HG02759 (cell line): ENCODE data around the gene CD34.
"Not testable (repeated sequence)": the region's sequence is repeated elsewhere in the genome, so short reads cannot be mapped to it uniquely, and the experiment has no call there.

Experiments used
- ATAC-seq: cut with Tn5 transposase; IDR thresholded peaks from one replicate; pipeline ENCODE4 v1.9.1; 2021; ENCODE audit warnings: mild to moderate bottlenecking, moderate library complexity; ENCODE audit not compliant: unreplicated experiment

CD34 gene

DNA sequence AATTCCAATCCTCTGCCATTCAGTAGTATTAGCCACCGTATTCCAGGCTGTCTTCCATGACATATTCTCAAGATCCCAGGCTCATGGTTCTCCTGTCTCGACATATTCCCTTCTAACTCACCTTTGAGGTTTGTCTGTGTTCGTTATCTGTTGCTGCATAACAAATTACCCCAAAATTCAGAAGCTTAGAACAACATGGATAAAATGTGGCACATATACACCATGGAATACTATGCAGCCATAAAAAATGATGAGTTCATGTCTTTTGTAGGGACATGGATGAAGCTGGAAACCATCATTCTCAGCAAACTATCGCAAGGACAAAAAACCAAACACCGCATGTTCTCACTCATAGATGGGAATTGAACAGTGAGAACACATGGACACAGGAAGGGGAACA is 33.0 kb downstream of the CD34 start:
- ATAC-seq, result not testable (repeated sequence)

DNA sequence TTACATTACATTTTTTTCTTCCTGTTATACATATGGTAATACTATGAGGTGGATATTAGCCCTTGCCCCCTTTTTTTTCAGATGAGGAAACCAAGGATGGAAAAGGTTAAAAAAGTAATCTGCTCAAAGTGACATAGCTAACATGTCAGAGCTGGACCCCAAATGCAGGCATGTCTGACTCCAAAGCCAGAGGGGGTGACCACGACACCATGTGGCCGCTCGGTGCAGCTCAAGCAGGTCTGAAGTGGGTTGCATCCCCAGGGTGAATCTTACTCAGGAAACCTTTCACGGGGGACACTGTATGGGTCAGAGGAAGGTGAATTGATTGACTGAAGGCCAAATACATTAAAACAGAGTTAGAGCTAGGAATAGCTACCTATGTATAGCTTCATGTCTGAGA is 34.8 kb downstream of the CD34 start:
- no peak for ATAC-seq

DNA sequence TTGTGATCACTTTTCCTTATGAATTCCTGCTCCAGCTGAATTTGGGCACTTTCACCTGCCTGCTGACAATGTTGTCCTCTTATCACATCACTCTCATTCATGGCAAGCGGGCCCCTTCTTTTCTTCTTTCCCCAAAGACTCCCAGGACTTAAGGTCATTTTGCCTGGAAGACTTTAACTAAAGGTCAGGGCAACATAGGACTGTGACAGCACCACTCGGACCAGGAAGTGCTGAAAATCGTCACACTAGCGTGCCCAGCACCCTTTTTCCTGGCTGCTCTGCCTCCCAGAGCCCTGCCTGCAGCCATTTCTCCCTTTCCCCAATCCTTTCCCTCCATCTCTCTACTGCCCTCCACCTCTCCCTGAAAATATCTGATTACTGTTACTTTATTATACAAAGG is 35.4 kb downstream of the CD34 start:
- no peak for ATAC-seq

DNA sequence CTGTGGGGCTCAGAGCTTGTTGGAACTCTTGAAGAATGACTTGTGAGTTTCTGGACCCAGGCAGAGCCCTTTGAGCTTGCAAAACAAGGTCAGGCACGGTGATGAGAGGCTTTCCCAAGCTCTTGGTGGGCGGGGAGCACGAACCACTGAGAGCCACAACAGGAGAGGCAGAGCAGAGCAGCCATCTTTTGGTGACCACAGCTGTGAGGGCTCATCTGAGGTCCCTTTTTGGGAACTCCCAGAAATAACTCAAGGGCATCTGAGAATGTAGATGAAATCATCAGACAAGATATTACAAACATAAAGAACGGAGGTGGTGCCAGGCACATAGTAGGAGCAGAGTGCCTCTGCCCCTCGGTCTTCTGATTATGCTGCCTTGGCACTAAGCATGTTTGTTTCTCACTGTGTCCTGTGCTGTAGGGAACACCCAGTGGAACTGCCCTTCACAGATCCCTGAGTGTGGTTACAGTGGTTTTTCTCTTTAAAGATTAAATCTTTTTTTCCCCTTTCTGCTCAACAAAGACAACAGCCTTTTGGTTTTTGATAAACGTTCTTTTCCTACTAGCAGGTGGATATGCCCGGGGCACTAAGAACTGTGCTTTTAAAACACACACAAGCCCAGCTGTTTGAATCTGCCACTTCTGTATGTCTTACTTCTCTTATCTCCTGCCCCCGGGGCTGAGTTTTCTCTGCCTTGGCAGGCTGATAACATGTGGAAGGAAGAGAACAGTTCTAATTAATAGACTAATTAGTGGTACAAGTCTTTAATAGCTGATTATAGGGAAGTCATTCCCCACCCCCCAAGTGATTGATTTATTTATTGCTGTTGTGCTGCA is 37.7 kb downstream of the CD34 start:
- no peak for ATAC-seq

DNA sequence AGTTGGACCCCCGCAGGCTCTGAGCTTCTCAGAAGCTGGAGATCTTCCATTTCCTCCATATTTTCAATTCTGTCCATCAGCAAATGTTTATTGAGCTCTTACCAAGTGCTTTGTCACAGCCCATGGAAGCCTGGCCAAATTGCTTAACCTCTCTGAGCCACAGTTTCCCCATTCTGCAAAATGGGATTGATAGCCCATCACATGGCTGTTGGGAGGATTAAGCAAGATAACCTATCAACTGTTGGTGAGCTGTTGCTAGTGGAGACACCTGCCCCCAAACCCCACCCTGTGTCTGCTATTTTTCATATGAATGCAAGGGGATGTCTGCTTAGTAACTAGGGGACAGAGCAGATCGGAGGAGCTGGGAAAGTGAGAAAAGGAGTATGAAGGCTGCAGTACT is 38.3 kb downstream of the CD34 start:
- ATAC-seq, result no peak

DNA sequence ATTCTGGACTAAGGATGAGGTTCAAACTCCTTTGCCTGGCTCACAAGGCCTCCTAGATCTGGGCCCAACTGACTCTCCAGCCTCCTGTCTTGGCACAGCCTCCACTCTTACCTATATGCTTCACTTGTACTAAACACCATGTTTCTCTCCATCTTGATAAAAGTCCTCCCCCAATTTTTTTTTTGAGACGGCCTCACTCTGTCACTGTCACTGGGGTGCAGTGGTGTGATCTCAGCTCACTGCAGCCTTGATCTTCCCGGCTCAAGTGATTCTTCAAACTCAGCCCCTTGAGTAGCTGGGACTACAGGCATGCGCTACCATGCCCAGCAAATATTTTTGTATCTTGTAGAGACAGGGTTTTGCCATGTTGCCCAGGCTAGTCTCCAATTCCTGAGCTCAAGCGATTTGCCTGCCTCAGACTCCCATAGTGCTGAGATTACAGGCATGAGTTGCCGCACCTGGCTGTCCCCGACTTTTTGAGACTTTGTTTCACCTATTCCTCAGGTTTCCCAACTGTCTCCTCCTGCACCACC is 39.7 kb downstream of the CD34 start:
- no peak for ATAC-seq

DNA sequence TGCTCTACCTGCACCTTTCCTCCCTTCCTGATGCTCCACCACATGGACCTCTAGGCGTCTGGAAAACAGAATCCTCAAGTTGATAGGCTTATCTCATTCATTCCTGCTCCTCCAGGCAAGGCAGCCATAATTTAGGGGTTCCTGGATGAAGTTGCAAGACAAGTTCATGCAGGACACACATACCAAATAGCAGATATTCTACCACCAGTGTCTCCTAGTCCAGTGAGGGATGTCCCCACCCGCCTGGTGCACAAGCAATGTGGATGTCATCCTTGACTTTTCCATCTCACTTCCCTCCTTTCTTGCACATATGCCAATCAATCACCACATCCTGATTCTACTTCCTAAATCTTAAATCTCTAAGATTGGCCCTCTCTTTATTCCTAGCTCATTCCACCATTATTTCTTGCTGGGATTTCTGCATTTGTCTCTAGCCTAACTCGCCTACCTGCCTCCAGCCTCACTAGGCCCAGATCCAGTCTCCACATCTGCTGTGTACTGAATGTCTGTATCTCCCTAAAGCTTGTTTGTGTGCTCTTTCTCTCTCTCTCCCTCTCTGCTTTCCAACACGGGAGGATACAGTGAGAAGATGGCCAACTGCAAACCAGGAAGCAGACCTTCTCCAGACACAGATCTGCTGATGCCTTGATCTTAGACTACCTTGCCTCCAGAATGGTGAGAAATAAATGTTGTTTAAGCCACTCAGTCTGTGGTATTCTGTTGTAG is 40.5 kb downstream of the CD34 start:
- ATAC-seq, result no peak

DNA sequence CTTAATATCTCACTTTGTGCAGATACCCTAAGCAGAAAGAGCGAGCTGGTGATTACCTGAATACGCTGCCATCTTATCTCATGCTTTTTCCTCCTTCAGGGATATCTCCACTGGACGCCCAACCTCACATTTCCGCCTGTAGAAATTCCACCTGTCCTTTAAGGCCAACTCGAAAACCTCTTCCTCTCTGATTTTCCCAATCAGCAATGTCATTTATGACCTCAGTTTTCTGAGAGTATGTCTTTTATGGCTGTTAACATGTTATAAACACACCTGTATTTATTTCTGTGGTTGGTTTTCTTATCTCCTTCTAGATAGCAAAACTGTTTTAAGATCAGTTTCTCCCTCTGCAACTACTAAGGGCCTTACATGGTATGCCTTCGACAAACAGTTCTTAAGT is 41.1 kb downstream of the CD34 start:
- ATAC-seq, result no peak

DNA sequence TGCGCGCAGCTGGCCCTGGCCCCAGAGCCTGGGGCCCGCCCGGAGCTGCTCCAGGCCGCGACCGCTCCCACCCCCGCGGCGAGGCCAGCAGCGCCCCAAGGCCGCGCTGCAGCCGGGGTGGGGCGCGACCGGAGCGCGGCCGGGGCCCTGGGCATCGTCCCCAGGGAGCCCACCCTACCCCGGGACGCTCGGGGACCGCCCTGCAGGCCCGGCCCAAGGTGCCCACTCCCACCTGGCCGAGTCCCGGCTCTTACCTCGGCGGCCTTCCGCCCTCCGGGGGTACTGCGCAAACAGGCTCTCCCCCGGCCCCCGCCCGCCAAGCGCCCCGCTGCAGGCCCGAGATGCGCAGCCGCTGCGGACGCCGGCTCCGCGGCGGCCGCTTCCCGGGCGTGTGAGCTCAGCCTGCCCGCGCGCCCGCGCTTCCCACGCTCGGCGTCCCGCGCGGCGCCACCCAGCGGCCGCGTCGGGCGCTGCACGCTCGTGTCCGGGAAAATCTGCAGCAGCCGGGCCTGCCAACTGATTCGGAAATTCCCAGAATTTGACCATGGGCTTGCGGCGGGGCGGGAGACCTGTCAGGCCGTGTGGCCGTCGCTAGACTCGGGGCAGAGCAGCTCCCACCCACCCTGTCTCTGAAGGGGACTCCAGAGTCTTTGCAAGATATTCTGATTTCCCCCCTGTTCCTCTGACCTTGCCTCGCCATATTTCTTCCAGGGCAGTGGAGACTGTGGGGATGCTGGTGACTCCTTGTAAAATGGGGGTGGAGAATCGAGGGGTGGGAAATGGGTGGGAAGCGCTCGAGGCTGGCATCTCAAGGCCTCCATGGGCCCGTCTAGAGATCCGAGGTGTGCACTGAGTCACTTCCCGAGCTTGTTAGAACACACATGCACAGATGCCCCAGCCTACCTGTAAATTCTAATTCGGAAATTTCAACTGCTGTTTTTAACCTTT is 41.9 kb downstream of the CD34 start:
- ATAC-seq, result peak; percentile 73

DNA sequence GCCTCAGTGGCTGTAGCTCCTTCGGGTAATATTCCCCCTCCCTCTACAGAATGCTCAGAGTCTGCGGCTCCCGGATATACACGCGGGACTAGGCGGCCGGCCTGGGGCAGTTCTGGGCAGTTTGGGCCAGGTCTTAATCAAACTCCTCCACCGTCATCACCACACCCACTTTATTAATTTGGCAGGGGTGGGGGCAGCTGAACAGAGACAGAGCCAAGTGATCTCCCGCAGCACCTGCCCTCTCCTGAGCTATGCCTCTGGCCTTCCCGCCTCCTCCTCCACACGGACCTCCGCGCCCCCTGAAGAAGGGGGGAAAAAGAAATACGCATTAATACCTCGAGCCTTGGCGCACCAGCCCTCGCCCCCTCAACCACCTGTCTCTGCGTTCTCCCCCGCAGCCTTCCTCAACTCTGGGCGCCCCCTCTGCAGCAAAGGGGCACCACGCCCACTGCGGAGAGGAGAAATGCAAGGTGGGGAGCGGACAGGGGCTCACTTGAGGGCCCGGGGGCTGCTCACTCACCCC is 42.6 kb downstream of the CD34 start:
- peak; percentile 13 for ATAC-seq

DNA sequence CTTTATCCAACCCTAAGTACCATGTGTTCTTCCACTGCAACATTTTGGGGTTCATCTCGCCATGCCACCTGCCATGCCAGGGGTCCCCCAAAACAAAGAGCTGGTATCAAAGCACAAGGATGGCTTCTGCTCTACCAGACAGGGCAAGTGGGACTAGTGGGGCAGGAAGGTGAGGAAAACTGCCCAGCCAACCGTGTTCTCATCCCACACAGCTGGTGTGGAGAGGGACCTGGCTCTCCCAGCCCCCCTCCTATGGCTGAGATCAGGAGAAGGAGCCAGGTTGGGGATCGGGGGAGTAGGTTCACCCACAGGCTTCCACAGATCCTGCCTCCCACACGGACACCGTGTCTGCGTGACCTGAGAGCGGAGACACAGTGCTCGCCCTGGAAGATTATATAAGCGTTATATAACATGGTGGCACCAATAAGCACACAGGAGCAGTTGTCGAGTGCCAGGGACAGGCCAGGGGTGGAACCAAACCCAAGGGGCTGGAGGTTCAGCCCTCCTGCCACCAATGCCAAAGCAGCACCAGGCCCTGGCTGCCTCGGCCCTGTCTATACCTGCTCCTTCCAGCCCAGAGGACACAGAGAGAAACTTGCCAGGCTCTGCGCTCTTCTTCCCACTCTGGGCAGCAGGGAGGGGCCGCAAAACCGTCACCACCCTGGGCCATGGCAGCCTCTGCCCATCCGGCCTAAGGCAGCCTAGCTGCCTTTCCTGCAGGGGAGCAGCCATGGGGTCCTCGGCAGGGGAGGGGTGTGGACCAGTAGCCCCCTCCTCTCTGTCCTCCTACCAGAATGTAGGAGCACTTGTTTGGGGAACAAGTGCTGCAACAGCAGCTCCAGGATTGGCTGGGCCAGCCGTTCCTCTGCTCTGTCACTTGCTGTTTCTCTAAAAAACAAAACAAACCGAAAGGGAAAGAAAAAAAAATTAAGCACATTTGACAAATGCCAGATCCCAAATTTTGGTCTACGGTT is 43.5 kb downstream of the CD34 start:
- ATAC-seq, result no peak

DNA sequence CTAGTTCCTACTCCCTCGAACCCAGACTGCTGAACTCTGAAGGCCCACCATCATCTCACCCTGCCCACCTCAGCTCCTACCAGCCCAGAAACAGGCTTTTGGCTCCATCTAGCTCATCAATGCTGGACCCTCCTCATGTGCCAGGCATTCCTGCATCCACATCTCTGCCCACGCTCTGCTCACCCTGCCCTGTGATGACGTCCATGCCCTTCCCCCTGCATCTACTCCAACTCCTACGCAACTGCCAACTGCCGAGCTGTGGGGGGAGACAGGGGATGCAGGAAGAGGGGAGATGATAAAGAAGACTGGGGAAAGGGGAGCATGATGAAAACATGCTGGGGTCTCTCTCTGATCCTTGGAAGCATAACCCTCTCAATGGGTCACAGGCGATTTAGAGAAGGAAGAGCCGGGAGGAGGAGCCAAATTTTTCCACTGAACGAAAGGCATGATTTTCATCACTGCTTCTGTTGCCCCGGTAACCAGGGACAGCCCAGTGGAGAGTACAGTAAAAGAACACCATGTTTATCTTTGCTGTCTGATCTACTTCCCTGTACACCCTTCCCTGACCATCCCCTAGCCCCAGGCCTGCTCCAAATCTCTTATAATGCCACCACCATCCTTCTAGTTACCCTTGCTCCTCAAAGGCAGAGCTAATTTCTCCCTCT is 44.3 kb downstream of the CD34 start:
- no peak for ATAC-seq

DNA sequence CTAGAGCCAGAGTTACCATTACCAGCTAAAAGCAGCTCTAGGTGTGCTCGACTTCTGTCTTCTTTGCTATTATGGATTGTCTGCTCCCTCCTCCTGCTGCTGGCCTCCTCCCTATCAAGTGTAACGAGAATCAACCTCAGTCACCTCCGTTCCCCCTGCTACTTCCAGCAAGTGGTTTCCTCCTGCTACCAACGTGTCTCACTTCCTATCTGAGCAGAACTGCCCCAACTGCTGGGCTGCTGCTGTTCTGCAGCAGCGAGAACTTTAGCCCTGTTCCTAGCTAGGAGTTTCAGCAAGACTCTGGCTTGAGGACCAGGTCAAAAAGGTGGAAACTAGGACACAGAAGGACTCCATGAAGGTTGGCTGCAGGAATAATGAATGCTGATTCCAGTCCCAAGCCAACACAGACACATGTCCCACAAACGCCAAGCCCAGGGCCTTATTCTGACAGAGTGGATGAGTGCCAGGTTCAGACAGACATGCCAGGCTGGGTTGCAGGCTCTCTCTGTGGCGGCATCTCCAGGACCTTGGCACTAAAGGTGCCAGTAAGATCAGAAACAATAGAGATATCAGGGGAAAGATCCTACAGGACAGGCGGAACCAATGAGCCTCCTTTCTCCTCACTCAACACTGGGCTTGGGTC is 46.9 kb downstream of the CD34 start:
- peak; percentile 45 for ATAC-seq

DNA sequence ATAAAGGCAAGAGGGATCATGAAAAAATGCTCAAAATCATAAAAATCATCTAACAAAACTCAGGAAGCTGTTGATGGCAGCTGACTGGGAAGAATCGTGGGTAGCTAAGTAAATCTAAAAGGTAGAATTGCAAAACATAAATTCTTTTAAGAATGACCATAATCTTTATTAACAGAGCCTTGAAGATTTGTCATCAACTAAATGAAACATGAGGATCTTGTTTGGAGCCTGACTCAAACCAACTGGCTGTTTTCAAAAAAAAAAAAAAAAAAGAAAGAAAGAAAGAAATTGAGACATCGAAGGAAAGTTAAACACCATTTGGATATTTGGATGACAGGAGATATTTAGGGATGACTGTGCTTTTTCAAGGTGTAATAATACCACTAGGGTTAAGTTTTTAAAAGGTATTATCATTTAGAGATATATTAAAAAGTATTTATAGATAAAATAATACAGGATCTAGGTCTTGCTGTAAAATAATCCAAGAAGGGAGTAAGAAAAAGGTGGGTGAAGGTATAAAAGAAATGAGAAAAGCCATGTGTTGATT is 48.6 kb downstream of the CD34 start:
- ATAC-seq, result no peak

DNA sequence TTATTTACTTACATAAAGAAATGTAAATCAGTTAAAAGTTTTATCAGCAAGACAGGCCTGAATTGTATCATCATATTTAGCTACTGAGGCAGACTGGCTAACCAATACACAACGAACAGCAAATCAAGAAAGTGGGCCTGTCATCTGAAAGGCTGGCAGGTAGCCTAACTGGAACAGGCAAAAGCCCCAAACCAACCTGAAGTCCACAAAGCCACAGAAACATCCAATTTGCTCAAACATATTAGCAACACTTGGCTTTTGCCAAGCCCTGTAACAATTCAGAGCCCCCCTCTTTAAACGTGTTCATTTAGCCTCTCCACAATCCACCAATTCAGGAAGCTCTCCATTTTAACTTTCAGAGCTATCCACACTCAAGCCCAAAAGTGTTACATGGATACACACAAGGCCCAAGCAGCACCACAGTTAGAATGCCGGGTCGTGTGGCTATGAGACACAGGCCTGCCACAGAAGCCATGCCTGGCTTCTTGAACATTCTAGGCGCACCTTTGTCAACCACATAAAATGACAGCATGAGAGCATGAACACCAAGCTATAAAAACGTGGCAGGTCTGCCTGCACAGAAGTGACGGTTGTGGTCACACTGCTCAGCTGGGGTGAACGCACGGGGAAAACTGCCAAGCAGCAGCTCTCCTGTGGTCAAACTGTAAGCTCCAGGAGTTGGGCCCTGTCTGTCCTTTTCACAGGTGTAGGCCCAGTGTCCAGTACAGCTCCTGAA is 49.3 kb downstream of the CD34 start:
- no peak for ATAC-seq

DNA sequence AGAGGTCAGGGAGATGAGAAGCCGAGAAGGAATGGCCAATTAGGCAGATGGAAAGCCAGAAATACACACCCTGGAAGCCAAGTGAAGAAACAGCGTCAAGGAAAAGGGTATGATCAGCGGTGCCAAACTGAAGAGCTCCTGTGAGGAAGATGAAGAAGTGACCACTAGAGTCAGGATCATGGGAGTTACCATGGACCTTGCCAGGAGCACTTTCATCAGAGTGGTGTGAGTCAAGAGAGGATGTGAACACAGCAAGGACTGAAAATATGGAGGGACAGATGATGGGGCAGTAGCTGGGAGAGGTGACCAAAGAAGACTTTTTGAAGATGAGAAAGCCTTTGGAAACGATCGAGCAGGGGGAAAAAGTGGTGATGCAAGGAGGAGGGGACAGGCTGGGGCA is 50.4 kb downstream of the CD34 start:
- ATAC-seq, result no peak

DNA sequence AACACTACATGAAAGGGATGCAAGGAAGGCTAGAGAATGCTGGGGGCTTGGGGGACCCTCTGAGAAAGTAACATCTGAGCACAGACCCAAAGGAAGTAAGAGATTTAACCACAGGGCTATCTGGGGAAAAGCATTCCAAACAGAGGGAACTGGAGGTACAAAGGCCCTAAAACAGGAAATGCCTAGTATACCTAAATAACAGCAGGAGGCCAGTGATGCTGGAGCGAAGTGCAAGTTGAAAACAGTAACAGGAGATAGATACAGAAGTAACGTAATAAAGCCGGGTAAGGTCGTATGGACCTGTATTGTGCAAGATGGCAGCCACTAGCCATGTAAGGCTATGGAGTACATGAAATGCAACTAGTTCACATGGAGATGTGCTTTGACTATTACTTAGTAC is 52.1 kb downstream of the CD34 start:
- no peak for ATAC-seq

DNA sequence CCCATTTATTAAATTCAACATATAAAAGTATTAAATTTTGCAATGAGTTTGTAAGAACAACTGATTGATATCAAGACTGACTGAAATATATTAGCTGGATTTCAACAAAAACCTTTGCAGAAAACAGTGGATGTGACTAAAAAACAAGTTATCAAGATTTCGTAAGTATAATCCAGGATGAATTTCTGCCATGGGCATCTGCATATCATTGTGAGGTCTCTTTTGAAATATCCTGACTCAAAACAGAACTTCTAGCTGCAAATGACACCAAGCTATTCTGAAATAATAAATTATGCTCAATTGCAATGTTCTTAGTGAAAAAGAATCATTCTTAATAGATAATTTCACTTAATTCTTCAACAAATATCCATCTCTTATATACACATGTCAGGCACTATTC is 52.6 kb downstream of the CD34 start:
- no peak for ATAC-seq
